NCI-H345 treated with DMSO at 0.1 percent for 48 hours (cell line): ENCODE results near the gene GNAZ.

Experiments used
- DNase-seq: peaks from one replicate; lab custom pipeline; 2025; ENCODE audit not compliant: unreplicated experiment; lab: John Stamatoyannopoulos, UW

The GNAZ gene

GRCh38 chr22:23117891-23118646, 47.8 kb downstream of the GNAZ start:
- no peak for DNase-seq

- DNase-seq = no peak
Measured at GRCh38 chr22:23118647-23119493, 48.6 kb downstream of the GNAZ start.

- no peak for DNase-seq
Measured at GRCh38 chr22:23119494-23120414, 49.4 kb downstream of the GNAZ start.

DNA sequence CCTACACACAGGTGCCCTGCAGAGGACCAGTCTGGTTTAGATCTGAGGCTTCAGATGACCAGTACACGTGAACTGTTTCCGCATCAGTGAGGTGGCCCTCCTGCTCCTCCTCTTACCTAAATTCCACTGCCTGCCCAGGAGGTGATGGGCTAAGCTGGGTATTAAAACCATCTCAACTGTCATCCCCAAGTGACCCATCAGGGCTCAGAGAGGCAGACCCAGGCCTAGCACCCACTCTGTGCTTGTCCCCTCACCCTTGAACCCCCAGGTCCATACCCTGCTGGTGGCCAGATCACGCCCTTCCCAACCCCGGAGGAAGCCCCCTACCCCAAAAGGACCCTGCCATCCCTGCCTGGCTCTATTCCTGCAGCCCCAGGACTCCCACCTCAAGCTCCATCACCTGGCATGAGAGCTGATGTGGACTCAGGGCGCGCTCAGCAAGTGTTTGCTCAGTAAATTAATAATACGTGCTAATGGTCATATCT, 50.1 kb downstream of the GNAZ start:
- no peak for DNase-seq

- no peak for DNase-seq
Measured at GRCh38 chr22:23121000-23121421, 50.7 kb downstream of the GNAZ start.

GRCh38 chr22:23121424-23121823, 51.1 kb downstream of the GNAZ start:
- DNase-seq = no peak

GRCh38 chr22:23122216-23122957, 52.1 kb downstream of the GNAZ start:
- DNase-seq = no peak

- DNase-seq = no peak
Measured at GRCh38 chr22:23122992-23123803, 52.9 kb downstream of the GNAZ start.

GRCh38 chr22:23123804-23124254, 53.5 kb downstream of the GNAZ start:
- DNase-seq = no peak

DNA sequence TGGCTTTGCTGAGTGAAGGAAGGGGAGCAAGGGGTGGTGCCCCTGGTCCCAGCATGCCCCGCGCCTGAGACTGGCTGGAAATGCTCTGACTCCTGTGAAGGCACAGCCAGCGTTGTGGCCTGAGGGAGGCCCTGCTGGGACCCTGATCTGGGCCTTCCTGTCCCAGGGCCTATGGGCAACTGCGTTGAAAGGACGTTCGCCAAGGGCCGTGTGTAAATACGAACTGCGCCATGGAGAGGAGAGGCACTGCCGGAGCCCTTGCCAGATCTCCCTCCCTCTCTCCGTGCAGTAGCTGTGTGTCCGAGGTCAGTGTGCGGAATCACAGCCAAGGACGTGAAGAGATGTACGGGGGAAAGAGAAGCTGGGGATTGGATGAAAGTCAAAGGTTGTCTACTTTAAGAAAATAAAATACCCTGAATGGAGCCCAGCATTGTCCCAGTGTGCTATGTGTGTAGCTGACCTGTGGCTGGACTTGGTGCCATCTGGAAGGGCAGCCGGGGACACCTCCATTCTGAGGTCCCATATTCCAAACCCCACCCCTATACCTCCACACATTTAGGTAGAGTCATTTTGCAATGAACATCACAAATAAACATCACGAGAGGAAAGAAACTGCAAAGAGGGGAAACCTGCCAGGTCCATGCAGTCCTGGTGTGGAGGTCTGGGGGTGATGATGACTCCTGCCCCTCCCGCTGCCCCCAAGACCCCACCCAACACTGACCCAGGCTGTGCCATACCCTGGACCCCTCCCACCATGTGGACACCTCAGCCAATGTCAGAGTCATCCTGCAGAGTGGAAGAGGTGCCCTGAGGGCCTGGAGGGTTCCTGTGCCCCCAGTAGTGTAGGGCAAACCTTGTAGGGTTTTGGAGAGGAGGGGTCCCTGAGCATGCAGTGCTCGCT, 54.5 kb downstream of the GNAZ start:
- DNase-seq = no peak

GRCh38 chr22:23125512-23126103, 55.3 kb downstream of the GNAZ start:
- DNase-seq = no peak

DNA sequence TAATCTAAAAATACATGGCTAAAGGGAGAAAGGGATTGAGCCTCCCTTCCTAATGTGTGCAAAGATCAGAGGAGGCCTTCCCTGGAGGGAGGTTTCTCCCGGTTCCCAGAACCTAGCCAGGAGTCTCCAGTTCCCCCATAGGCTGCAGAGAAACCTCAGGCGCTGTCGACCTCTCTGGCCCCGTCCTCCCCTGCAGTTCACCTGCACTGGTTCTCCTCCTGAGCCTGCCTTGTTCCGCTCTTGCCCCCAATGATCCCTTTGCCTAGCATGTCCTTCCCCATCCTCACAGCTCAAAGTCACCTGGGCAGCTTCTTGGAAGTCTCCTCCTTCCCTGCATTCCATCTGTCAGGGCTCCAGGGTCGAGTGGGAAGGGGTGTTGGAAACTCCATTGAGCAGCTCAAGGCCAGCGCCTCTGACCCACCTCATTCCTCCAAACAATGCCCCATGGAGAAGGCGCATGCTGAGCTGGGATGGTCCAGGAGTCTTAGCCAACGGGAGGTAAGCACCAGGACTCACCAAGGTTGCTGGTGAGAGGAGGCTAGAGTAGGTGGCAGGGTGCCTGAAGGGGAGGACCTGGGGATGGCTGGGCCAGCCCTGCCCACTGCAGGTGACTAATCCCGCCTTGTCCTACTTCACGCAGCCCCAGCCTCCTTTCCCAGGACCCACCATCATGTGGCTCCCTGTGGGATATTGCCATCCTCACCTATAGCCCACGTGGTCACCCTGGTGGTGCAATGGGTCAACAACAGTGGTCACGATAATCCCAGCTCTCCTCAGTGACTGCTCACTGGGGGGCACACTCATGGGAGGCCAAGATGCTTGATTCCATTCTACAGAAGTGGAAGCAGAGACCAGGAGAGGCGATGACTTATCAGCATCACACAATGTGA, 56.1 kb downstream of the GNAZ start:
- no peak for DNase-seq

DNA sequence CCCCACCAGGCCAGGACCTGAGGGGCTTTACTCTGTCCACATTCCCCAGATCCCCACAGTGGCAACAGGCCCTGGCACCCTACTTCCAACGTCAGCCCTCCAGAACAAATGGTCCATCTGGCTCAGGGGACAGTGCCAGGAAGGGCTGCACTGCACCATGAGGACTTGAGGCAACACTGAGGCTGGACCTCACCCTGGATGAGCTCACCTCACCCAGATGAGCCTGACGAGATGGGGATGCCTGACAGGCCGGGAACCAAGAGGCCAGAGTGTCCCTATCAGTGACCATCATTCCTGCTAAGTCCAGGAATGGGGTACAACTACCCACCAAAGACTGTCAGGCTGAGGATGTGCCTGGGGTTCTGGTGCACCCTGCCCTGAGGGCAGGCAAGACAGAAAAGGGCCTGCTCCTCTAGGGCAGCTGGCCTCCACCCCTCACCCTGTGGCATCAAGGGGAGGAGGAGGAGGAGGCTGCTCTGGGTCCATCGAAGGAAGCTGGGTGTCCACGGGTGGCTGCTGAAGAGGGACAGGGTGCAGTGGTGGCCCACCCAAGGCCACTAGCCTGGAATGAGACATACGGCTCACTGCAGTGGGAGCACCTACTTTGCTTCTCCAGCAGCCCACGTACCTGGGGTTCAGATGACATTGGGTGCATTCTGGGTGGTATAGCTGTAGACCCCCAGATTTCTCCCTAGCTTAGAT, 56.9 kb downstream of the GNAZ start:
- DNase-seq = no peak

GRCh38 chr22:23127788-23128187, 57.5 kb downstream of the GNAZ start:
- DNase-seq = no peak

- peak; percentile 26 for DNase-seq
Measured at GRCh38 chr22:23128269-23129108, 58.2 kb downstream of the GNAZ start.

- no peak for DNase-seq
Measured at GRCh38 chr22:23129149-23129548, 58.8 kb downstream of the GNAZ start.
